Cardiac muscle cell (in vitro differentiated cells and primary cell): ENCODE measurements around the gene PLA2G4B. TPM values are rescaled to one million over a fixed set of nuclear protein-coding genes. Genes with fewer than 3 reads are reported as not detected.
A peak's percentile ranks its signal among the peaks of the same experiment; 100 is the strongest.

Experiments
- DNase-seq, 2 donors: peaks; one replicate each; pipeline versions ENCODE4 v3.0.0 to v3.0.0-alpha.2; 2010 to 2017; ENCODE audit warnings: low read depth in 1 of 2, low spot score in 1 of 2
- H3K27ac ChIP-seq: fragments of 200-600 bp; sonication (generic); 2 replicates; pipeline ENCODE4 v1.5.1; 2016
- H3K27me3 ChIP-seq: fragments of 200-600 bp; sonication (generic); 2 replicates; pipeline ENCODE4 v1.6.0; 2016; ENCODE audit warnings: control low read depth
- H3K36me3 ChIP-seq: fragments of 200-600 bp; sonication (generic); 2 replicates; pipeline ENCODE4 v1.5.1; 2016; ENCODE audit warnings: control low read depth
- H3K4me1 ChIP-seq: fragments of 200-600 bp; sonication (generic); 2 replicates; pipeline ENCODE4 v1.8.1; 2017; ENCODE audit warnings: low read depth, mild to moderate bottlenecking, mixed run types
- H3K4me3 ChIP-seq: fragments of 200-600 bp; sonication (generic); 2 replicates; pipeline ENCODE4 v1.5.1; 2016; ENCODE audit warnings: mild to moderate bottlenecking
- H3K9me3 ChIP-seq: fragments of 200-600 bp; sonication (generic); 2 replicates; pipeline ENCODE4 v1.5.1; 2017; ENCODE audit warnings: low read depth, mild to moderate bottlenecking, control low read depth
- polyA plus RNA-seq: library from polyadenylated mRNA; unstranded; fragments of >200 nt; fragmentation: Nextera tagmentation; extraction: Ambion mirVana; gene quantifications from 2 replicates; pipeline ENCODE4 v1.2.1, GENCODE V29; 2016
- total RNA-seq: library from RNA; depleted of rRNA; stranded (reverse); fragments of >200 nt; gene quantifications from 2 replicates; pipeline ENCODE4 v1.2.3, GENCODE V29; 2016
- TF ChIP-seq, protein P1 (sequence below): IDR thresholded peaks from 2 replicates; pipeline ENCODE4 v1.5.1; 2012; ENCODE audit warnings: low read depth, mild to moderate bottlenecking, low read length

PLA2G4B gene
- total and polyA plus RNA-seq, 2 experiments from 2014 or later, result 20.1 to 29.1 TPM

- TF ChIP-seq, protein P1, sequence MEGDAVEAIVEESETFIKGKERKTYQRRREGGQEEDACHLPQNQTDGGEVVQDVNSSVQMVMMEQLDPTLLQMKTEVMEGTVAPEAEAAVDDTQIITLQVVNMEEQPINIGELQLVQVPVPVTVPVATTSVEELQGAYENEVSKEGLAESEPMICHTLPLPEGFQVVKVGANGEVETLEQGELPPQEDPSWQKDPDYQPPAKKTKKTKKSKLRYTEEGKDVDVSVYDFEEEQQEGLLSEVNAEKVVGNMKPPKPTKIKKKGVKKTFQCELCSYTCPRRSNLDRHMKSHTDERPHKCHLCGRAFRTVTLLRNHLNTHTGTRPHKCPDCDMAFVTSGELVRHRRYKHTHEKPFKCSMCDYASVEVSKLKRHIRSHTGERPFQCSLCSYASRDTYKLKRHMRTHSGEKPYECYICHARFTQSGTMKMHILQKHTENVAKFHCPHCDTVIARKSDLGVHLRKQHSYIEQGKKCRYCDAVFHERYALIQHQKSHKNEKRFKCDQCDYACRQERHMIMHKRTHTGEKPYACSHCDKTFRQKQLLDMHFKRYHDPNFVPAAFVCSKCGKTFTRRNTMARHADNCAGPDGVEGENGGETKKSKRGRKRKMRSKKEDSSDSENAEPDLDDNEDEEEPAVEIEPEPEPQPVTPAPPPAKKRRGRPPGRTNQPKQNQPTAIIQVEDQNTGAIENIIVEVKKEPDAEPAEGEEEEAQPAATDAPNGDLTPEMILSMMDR, result no peak
- peaks cover 78% of the 10 kb centered on the region for H3K4me1 ChIP-seq
- no peak for DNase-seq
- peak overlapping the region; percentile 95 for H3K27ac ChIP-seq
- no peaks in the 10 kb centered on the region for H3K36me3 ChIP-seq
- no peak overlapping the region for H3K4me3 ChIP-seq
- no peaks in the 10 kb centered on the region for H3K9me3 ChIP-seq
- no peaks in the 10 kb centered on the region for H3K27me3 ChIP-seq
Measured at GRCh38 chr15:41791547-41791937, 47.1 kb upstream of the PLA2G4B start.

- no peak for DNase-seq
- H3K9me3 ChIP-seq, result no peaks in the 10 kb centered on the region
- no peaks in the 10 kb centered on the region for H3K27me3 ChIP-seq
- H3K36me3 ChIP-seq, result no peaks in the 10 kb centered on the region
- H3K27ac ChIP-seq, result peak overlapping the region; percentile 95
- no peak overlapping the region for H3K4me3 ChIP-seq
- TF ChIP-seq, protein P1, result no peak
- H3K4me1 ChIP-seq, result peaks cover 83% of the 10 kb centered on the region
Measured at GRCh38 chr15:41792000-41792637, 46.5 kb upstream of the PLA2G4B start.

DNA sequence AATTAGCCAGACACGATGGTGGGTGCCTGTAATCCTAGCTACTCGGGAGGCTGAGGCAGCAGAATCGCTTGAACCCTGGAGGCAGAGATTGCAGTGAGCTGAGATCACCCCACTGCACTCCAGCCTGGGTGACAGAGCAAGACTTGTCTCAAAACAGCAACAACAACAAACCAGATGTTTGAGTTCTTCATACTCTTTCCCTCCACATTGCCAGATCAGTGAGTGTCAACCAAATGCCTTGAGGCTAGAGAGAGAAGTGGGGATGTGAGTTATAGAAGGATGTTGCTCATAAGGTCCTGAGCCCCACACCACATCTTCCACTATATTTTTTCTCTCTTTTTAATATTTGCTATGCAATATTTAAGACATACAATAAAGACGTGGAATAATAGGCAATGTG lies 44.6 kb upstream of the PLA2G4B start:
- Histone ChIP-seq H3K4me1 (peaks cover 84% of the 10 kb centered on the region), H3K27me3 (no peaks in the 10 kb centered on the region), H3K4me3 (no peak overlapping the region), H3K27ac (peak overlapping the region; percentile 95), H3K9me3 (no peaks in the 10 kb centered on the region), H3K36me3 (no peaks in the 10 kb centered on the region)
- no peak for DNase-seq
- TF ChIP-seq, protein P1, result no peak

DNA sequence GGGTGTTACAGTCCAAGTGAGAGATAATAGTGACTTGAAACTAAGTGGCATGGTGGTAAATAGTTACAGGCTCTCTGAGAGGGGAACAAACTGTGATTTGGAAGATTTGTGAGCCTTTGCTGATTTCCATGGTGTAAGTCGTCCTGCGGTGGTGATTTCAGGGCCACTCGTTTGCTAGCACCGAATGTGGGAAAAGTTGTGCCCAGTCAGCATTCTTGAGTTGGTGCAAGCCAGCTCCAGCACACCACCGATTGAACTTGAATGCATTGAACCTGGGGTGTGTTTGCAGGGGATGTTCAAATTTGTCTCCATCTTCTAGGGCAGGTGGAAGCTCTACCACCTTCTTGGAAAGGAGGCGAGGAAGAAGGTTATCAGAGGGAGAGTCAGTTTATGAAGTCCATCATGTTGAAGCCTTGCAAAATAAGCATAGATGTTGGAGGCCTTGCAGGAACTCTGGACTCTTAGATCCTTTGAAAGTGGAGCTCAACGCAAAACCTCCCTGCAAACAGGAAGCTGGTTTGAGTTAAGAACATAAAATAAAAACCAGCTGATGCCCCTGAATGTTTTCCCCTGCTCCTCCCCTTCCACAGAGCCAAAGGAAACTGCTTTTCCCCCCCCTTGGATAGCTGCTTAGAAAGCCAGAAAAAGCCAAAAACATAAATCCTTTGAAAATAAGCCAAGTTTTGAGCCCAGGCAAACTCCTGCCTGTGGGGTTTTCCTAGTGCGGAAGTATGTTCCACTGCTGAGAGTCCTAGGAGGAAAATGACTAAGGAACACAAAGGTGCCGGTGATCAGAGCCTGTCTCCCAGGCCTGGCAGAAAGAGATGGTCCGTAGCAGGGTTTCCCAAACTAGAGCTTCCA lies 42.4 kb upstream of the PLA2G4B start:
- Histone ChIP-seq H3K4me3 (no peak overlapping the region), H3K4me1 (peaks cover 73% of the 10 kb centered on the region), H3K9me3 (no peaks in the 10 kb centered on the region), H3K36me3 (no peaks in the 10 kb centered on the region), H3K27ac (peak overlapping the region; percentile 92), H3K27me3 (no peaks in the 10 kb centered on the region)
- DNase-seq, result peak in 1 of 2 donors; percentile 70
- TF ChIP-seq, protein P1, result no peak

GRCh38 chr15:41797201-41797944 lies 41.3 kb upstream of the PLA2G4B start:
- DNase-seq, result no peak
- peak overlapping the region; percentile 92 for H3K27ac ChIP-seq
- H3K9me3 ChIP-seq, result no peaks in the 10 kb centered on the region
- peaks cover 4% of the 10 kb centered on the region for H3K36me3 ChIP-seq
- TF ChIP-seq, protein P1, result no peak
- no peaks in the 10 kb centered on the region for H3K27me3 ChIP-seq
- H3K4me3 ChIP-seq, result no peak overlapping the region
- peaks cover 62% of the 10 kb centered on the region for H3K4me1 ChIP-seq
